GM19455 (cell line): ENCODE results near the gene MYH4.

ENCODE experiments used
- ATAC-seq: cut with Tn5 transposase; IDR thresholded peaks from one replicate; pipeline ENCODE4 v1.9.1; 2021; ENCODE audit not compliant: unreplicated experiment

Gene MYH4

DNA sequence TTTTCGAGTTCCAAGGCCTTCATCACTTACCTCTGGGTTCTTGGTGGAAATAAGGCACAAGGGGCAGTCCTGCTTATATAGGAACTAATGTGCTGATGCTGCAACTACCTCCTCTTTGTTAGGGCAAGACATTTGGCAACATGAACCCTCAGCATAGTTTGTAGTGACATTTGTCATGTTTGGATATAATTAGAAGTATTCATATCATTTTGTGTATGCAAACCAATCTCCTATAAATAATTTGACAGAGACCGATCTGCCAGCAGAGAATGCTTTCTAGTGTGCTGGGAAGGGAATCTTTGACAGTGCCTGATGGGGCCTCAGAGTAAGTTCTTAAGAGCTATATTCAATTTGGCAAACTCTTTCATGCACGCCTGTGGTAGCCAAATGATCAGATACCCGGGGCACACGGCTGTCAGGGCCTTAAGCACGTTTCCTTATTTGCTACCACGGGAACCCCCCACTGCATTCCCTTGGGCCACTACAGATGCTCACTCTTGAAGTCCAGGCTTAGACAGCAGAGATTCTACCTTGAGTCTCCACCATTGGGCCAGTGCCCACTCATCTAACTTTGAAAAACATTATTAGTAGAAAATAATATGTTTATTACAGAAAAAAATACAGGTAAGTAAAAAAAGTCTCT is 47.3 kb downstream of the MYH4 start, which contains the start of gene MYH8:
Gene MYH8 (minus strand): TSS at position 51 of the 643 bp plus-strand sequence. CDS start 1,723 bp downstream, outside the sequence.
- no peak for ATAC-seq

DNA sequence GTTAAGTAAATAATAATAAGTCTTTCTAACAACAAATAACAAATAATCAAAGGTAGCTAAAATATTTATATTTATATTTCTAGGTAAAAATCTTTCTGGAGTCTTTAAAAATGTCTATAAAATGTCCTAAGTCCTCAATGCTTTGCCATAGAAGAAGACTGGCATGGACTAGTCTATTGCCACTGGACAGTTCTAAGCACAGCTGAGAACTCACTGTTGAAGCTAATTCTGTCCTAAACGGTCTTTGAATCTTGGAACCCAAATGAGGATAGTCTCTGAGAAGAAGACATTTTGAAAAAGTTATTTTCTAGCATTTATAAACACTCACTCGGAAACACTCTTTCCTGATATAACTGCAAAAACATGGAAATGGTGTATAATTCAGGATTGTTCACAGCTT is 48.1 kb downstream of the MYH4 start:
- no peak for ATAC-seq

DNA sequence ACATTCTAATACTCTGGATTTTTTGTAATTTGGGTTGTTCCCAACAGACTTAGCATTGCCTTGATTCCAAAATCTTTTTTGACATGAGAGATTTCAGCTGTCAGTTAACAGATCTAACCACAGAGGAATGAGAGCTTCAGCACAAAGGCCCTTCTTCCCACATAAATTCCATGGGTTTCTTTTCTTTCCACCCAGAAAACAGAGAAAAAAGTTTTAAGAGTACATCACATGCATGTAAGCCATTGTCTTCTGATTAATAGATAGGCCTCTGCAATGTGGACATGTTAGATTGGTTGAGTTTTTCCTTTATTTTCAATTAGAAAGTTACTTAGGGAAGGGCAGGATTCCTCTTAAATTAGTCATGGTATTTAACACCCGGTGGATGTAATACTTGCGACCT is 48.5 kb downstream of the MYH4 start:
- ATAC-seq: no peak

DNA sequence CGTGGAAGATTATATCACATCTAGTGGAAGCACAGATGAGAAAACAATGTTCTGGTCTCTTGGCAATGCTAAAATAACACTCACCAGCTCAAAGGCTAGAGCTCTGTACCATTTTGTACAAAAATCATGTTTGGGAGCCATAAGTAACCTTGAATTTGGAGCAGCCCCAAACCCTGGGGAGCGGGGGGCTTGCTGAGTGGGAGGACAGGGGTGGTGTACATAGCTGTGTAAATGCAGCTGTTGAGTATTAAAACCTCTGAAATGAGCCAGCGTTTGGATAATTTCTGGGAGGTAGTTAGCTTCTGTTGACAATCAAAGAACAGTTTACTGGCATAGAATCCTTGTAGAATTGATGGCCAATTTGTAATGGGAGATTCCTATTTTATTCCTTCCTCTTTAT is 51.9 kb downstream of the MYH4 start:
- no peak for ATAC-seq

DNA sequence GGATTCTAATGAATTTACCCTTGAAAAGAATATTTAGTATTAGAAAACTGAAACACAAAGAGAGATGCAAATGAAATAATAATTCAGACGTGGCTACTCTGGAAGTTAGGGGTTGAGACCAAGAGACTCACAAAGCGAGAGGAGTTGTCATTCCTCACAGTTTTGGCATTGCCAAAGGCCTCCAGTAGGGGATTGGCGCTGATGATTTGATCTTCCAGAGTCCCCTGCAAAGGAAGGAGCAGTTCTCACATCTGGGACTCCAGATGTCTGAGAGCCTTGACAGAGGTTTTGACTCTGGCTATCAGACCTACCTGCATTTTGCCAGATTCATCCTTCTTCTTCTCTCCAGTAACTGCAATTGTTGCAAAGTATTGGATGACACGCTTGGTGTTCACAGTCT is 54.2 kb downstream of the MYH4 start:
- no peak for ATAC-seq

DNA sequence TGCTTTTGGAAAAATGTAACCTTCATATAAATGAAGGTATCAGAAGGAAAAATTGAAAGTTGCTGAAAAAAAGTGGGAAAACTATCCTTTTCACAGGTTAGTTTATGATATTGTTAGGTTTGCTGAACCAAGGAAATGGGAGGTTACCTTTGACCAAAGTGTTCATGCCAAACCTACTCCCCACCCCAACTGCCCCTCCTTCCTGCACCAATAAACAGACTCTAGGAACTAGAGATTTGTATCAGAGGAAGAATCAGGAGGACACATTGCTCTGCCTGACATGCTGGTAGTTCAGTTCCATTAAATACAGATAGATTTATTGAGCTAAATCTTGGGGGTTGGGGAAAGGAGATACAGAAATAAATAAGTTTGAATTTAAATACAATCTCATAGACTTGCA is 65.8 kb downstream of the MYH4 start:
- ATAC-seq: no peak

DNA sequence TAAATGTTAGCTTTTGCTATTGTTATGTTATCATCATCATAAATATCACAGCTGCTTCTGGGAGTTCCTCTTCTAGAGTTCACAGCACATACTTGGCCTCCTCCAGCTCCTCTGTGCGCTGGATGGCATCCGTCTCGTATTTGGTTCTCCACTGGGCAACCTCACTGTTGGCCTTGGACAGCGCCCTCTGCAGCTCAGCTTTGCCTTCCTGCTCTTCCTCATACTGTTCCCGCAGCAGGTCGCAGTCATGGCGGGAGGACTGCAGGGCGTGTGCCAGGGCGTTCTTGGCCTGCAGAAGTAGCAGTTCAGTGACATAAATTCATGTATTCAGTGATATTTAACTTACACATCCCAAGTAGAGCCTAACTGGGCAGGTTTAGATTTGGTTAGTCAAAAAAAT is 71.0 kb downstream of the MYH4 start:
- ATAC-seq: no peak

DNA sequence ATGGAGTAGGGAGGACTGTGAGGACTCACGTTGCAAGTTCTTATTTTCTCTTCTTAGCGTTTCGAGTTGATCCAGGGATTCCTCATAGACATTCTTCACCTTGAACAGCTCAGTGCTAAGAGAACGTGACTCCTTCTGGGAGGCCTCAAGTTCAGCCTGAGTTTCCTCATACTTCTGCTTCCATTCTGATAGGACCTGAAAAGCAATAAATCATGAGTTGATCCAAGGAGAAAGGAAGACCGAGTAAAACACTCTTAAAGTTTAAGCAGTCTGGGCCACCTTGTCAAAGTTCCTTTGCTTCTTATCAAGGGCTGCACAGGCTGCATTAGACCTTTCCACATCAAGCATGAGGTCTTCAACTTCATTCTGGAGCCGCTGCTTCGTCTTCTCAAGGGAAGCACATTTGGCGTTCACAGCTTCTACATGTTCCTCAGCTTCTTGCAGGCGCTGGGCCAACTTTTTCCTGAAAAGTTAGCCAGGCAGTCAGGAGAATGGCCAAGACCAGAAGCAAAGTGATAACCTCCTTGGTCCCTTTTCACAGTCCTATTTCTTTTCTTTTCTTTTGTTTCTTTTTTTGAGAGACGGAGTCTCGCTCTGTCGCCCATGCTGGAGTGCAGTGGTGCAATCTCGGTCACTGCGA is 72.7 kb downstream of the MYH4 start:
- ATAC-seq: no peak

DNA sequence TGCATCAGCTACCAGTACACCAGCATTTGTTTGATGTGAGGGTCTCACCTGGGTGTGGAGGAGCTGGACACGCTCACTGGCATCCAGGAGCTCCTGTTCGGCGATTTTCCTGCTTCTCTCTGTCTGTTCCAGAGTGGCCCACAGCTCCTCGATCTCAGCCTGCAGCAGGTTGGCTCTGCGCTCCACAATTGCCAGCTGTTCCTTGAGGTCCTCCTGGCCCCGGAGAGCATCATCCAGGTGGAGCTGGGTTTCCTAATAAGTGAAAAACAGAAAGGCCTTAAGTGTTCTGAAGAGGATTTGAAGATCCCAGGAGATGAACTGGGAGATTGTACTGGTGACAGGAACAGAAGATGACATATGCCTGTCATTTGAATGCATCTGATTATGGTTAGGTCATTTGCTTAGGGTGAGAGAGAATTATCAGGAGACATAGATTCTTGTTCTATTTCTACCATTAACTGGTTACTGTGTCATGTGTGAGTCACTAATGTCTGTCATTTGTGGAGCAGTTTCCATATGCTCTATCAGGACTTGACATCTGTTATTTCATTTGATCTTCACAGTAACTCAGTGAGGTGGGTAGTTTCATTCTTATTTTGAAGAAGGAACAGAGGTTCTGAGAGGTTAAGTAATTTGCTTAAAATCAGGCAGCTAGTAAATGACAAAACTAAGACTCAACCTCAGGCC is 75.0 kb downstream of the MYH4 start:
- ATAC-seq: no peak
